VCaP (cell line): ENCODE results near the gene PCDH17.

Experiments
- H3K27ac ChIP-seq: fragments of 450-650 bp; 2 replicates; pipeline ENCODE4 v1.5.1; 2017
- CTCF ChIP-seq: fragments of 450-650 bp; conservative IDR thresholded peaks from 2 replicates; pipeline ENCODE4 v1.5.1; 2017; ENCODE audit warnings: mild to moderate bottlenecking, moderate library complexity

The PCDH17 gene

GRCh38 chr13:57632276-57633140 is 964 bp downstream of the PCDH17 start:
- TF ChIP-seq CTCF = no peak
- no peak overlapping the region for H3K27ac ChIP-seq

- H3K27ac ChIP-seq = no peak overlapping the region
- TF ChIP-seq CTCF = no peak
Measured at GRCh38 chr13:57633141-57633949, 1.8 kb downstream of the PCDH17 start.

- TF ChIP-seq CTCF = no peak
Measured at GRCh38 chr13:57633950-57634838, 2.6 kb downstream of the PCDH17 start.

GRCh38 chr13:57634839-57635165 is 3.3 kb downstream of the PCDH17 start:
- TF ChIP-seq CTCF = no peak
- no peak overlapping the region for H3K27ac ChIP-seq

More at GRCh38 chr13:57633950-57634838, 2.6 kb downstream of the PCDH17 start:
- H3K27ac ChIP-seq = no peak overlapping the region

GRCh38 chr13:57635541-57636085 is 4.1 kb downstream of the PCDH17 start:
- H3K27ac ChIP-seq = no peak overlapping the region
- no peak for TF ChIP-seq CTCF

- no peak for TF ChIP-seq CTCF
- no peak overlapping the region for H3K27ac ChIP-seq
Measured at GRCh38 chr13:57636816-57637215, 5.3 kb downstream of the PCDH17 start.
